T-cell (primary cell): ENCODE results near the gene SERPINE1. TPM values are rescaled to one million over a fixed set of nuclear protein-coding genes. Genes with fewer than 3 reads are reported as not detected.

Experiments used
- ATAC-seq, 4 experiments: fragments of 200-7000 bp in 3 of 4; fragments of 150-1000 bp in 1 of 4; cut with Tn5 transposase; replicated peaks in 1 of 4; 1 replicate in 3 of 4; 2 replicates in 1 of 4; pipeline ENCODE4 v1.10.0; 2021; ENCODE audit warnings: moderate library complexity in 3 of 4, mild to moderate bottlenecking in 2 of 4, moderate number of reproducible peaks in 1 of 4
- CTCF ChIA-PET, 2 donors: fragments of 300-600 bp; sonication (Branson Sonifier 250); formaldehyde crosslinking; loops; one replicate each; lab custom pipeline; 2022; ENCODE audit warnings: antibody characterized with exemption in 2 of 2; lab: Charles Lee
- POLR2A ChIA-PET, 2 donors: fragments of 300-600 bp; sonication (Branson Sonifier 250); formaldehyde crosslinking; loops; one replicate each; lab custom pipeline; 2022; ENCODE audit warnings: antibody characterized with exemption in 2 of 2; lab: Charles Lee
- DNase-seq, 35 experiments: peaks; one replicate each; pipeline versions ENCODE4 v3.0.0 to v3.0.0-alpha.2; 2013 to 2023
- H3K27ac ChIP-seq: one replicate; pipeline ENCODE4 v1.5.1; 2013; ENCODE audit warnings: low read length
- H3K27me3 ChIP-seq, 2 experiments: replicated peaks in 1 of 2; 1 replicate in 1 of 2; 2 replicates in 1 of 2; pipeline versions ENCODE4 v1.6.1 to v1.7.0; 2013; ENCODE audit warnings: low read length in 1 of 2, mixed read lengths in 1 of 2; ENCODE audit not compliant: control insufficient read depth in 2 of 2, insufficient read depth in 2 of 2; ENCODE audit errors: extremely low read depth in 1 of 2
- H3K36me3 ChIP-seq, 2 donors: 1 replicate in 1 of 2; 2 replicates in 1 of 2; pipeline versions ENCODE4 v1.6.1 to v1.7.0; 2013; ENCODE audit warnings: low read length in 1 of 2; ENCODE audit not compliant: control insufficient read depth in 2 of 2, insufficient read depth in 1 of 2; ENCODE audit errors: extremely low read depth in 1 of 2
- H3K4me1 ChIP-seq, 2 experiments: 1 replicate in 1 of 2; 2 replicates in 1 of 2; pipeline versions ENCODE4 v1.6.1 to v1.7.0; 2013; ENCODE audit warnings: low read length in 2 of 2, mixed read lengths in 1 of 2; ENCODE audit not compliant: insufficient read depth in 2 of 2, control insufficient read depth in 1 of 2; ENCODE audit errors: extremely low read depth in 1 of 2
- H3K4me3 ChIP-seq, 2 donors: 1 replicate in 1 of 2; 2 replicates in 1 of 2; pipeline versions ENCODE4 v1.5.1 to v1.7.0; 2013; ENCODE audit warnings: mild to moderate bottlenecking in 2 of 2, low read length in 1 of 2, moderate library complexity in 1 of 2; ENCODE audit not compliant: control insufficient read depth in 1 of 2; ENCODE audit errors: extremely low read depth in 1 of 2
- H3K9me3 ChIP-seq: 2 replicates; pipeline ENCODE4 v1.7.0; 2013
- H3K27ac Mint-ChIP-seq, 2 donors: one replicate each; pipeline ENCODE4 v1.8.0; 2020 to 2021; ENCODE audit warnings: mild to moderate bottlenecking in 2 of 2, mixed read lengths in 2 of 2
- H3K27me3 Mint-ChIP-seq, 2 donors: one replicate each; pipeline ENCODE4 v1.8.0; 2021 to 2022; ENCODE audit warnings: mixed read lengths in 2 of 2
- H3K36me3 Mint-ChIP-seq: one replicate; pipeline ENCODE4 v1.8.0; 2021; ENCODE audit warnings: mixed read lengths
- H3K4me1 Mint-ChIP-seq, 3 donors: one replicate each; pipeline ENCODE4 v1.8.0; 2020 to 2022; ENCODE audit warnings: mixed read lengths in 3 of 3, mild to moderate bottlenecking in 1 of 3
- H3K4me3 Mint-ChIP-seq, 3 donors: one replicate each; pipeline ENCODE4 v1.8.0; 2020 to 2022; ENCODE audit warnings: mild to moderate bottlenecking in 3 of 3, mixed read lengths in 3 of 3, moderate library complexity in 3 of 3
- H3K9me3 Mint-ChIP-seq, 3 donors: one replicate each; pipeline ENCODE4 v1.8.0; 2020 to 2022; ENCODE audit warnings: mixed read lengths in 3 of 3
- WGBS: methylation state at CpG from one replicate; pipeline ENCODE4 v1.1.5; 2013; ENCODE audit warnings: missing lambda C conversion rate; ENCODE audit not compliant: insufficient coverage; 5-methylcytosine and 5-hydroxymethylcytosine counted together
- total RNA-seq, 35 experiments: library from RNA in 6 of 35; stranded (reverse) in 6 of 35; fragments of 120-200 nt in 1 of 35; gene quantifications; one replicate each; pipeline versions ENCODE4 v1.2.1 to v1.2.4 and lab custom pipeline; 2013 to 2026

SERPINE1 gene
- total RNA-seq, 5 donors from 2014 or later (not counting 1 experiment from before 2014, with no cell fraction given), result 0.18 to 0.79 (median 0.51) TPM; not detected in 1

DNA sequence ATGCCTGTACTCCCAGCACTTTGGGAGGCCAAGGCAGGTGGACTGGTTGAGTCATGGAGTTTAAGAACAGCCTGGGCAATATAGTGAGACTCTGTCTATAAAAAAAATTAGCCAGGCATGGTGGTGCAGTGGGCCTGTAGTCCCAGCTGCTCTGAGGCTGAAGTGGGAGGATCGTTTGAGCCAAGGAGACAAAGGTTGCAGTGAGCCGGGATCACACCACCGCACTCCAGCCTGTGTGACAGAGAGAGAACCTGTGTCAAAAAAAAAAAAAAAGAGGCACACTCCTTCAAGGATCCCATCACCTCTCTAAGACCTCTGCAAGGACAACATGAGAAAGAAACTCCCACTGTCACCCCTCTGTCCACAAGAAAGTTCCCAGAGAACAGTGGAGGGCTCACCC lies 48.8 kb downstream of the SERPINE1 start:
- POLR2A ChIA-PET, result no interaction called here
- Mint-ChIP-seq H3K27ac (no peak overlapping the region), H3K4me3 (peak overlapping the region in 1 of 3 donors; percentile 45)

DNA sequence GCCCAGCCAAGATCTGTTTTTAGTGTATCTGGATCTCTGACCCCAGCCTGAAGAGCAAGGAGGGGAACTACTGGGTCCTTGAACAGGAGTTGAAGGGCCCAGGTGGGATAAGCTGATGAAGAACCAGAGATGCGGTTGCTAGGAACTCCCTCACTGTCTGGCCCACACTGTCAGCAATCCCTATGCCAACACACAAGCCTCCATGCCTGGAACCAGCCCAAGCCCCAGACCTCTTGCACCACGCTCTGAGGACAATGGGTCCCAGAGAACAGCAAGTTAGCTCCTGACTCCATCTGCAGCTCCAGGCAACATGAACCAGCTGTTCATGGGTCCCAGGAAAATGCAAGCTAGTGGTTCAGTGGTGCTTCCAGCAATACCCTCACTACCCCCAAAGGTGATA lies 50.7 kb downstream of the SERPINE1 start:
- ATAC-seq, result no peak

More for the DNA sequence above, 48.8 kb downstream of the SERPINE1 start:
- Histone ChIP-seq H3K27me3 (peaks cover 1 to 93% of the 10 kb centered on the region in 2 experiments), H3K36me3 (no peaks in the 10 kb centered on the region), H3K9me3 (no peaks in the 10 kb centered on the region), H3K27ac (no peak overlapping the region), H3K4me3 (no peak overlapping the region), H3K4me1 (peaks cover 20 to 50% of the 10 kb centered on the region in 2 experiments)
- no peaks in the 10 kb centered on the region for H3K9me3 Mint-ChIP-seq
- CTCF ChIA-PET, result interaction anchor here in 1 of 2 donors (0.7 kb wide), 1 partner anchor 17 kb away, joined by 3 read pairs; no protein-coding TSS in a partner anchor
- ATAC-seq (no peak), DNase-seq (no peak)
- peaks cover 39 to 51% (median 44%) of the 10 kb centered on the region in 3 donors for H3K4me1 Mint-ChIP-seq
- H3K27me3 Mint-ChIP-seq, result peaks cover 68 to 77% of the 10 kb centered on the region in 2 donors
- H3K36me3 Mint-ChIP-seq, result no peaks in the 10 kb centered on the region
- WGBS, result no CpG with 5 or more reads among the region's 3 CpGs

DNA sequence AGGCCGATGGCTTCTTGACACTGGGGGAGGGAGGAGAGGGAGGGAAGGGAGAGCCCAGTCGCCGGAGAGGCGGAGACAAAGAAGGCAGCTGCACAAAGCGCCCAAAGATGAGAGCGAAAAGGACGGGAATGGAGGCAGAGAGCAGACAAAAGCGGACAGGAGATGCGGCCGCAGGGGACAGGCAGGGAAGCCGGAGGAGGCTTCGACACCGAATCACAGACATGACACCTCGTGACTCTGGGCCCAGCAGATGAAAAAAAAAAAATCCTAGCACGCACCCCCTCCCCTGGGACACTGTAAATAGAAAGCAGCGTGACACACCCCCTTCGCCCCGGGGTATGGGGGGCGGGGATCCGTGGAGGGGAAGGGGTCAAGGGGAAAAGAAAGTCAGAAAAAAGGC lies 52.2 kb downstream of the SERPINE1 start:
- 4% methylated on average over 9 of the region's 20 CpGs for WGBS
- Histone ChIP-seq H3K4me1 (peaks cover 2 to 16% of the 10 kb centered on the region in 2 experiments), H3K4me3 (no peak overlapping the region), H3K27ac (no peak overlapping the region), H3K9me3 (no peaks in the 10 kb centered on the region), H3K27me3 (peaks cover 0 to 83% of the 10 kb centered on the region in 2 experiments), H3K36me3 (no peaks in the 10 kb centered on the region)
- Mint-ChIP-seq H3K9me3 (no peaks in the 10 kb centered on the region), H3K27ac (no peak overlapping the region), H3K4me3 (peak overlapping the region in 1 of 3 donors; percentile 63), H3K36me3 (no peaks in the 10 kb centered on the region), H3K27me3 (peaks cover 63 to 68% of the 10 kb centered on the region in 2 donors), H3K4me1 (peaks cover 14 to 26% (median 24%) of the 10 kb centered on the region in 3 donors)
- CTCF ChIA-PET, result interaction anchor here in 1 of 2 donors (0.8 kb wide), 1 partner anchor 35 kb away, joined by 3 read pairs; no protein-coding TSS in a partner anchor
- POLR2A ChIA-PET, result no interaction called here
- no peak for DNase-seq
- ATAC-seq, result no peak

More for the DNA sequence above, 50.7 kb downstream of the SERPINE1 start:
- H3K4me3 ChIP-seq, result no peak overlapping the region
- H3K4me1 ChIP-seq, result peaks cover 4 to 30% of the 10 kb centered on the region in 2 experiments
- H3K27ac Mint-ChIP-seq, result no peak overlapping the region
- peaks cover 69 to 76% of the 10 kb centered on the region in 2 donors for H3K27me3 Mint-ChIP-seq
- H3K9me3 Mint-ChIP-seq, result no peaks in the 10 kb centered on the region
- 40% methylated on average over 1 of the region's 2 CpGs for WGBS
- no peak overlapping the region for H3K27ac ChIP-seq
- H3K36me3 ChIP-seq, result no peaks in the 10 kb centered on the region
- H3K4me3 Mint-ChIP-seq, result no peak overlapping the region
- no peak for DNase-seq
- peaks cover 26 to 37% (median 36%) of the 10 kb centered on the region in 3 donors for H3K4me1 Mint-ChIP-seq
- no peaks in the 10 kb centered on the region for H3K9me3 ChIP-seq
- POLR2A ChIA-PET, result no interaction called here
- CTCF ChIA-PET, result no interaction called here
- H3K36me3 Mint-ChIP-seq, result no peaks in the 10 kb centered on the region
- peaks cover 0 to 91% of the 10 kb centered on the region in 2 experiments for H3K27me3 ChIP-seq

DNA sequence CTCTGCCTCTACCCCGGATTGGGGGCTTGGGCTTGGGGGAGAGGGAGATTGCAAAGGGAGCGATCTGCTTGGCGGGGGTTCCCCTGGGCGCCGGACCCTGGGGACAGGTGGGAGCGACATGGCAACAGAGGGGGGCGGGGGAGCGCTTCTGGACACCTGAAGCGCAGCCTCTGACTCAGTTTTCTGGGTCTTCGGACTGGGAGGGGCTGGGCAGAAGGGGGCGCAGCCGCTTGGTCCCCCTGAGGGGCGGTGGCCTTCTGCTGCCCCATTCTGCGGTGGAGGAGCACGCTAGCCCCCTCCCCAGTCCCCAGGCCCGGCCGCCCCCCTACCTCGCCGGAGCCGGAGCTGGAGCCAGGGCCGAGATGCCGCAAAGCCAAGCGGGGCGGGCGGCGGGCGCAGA lies 52.8 kb downstream of the SERPINE1 start:
- Histone ChIP-seq H3K4me1 (peaks cover 2 to 10% of the 10 kb centered on the region in 2 experiments), H3K9me3 (no peaks in the 10 kb centered on the region), H3K27ac (no peak overlapping the region), H3K27me3 (peaks cover 0 to 81% of the 10 kb centered on the region in 2 experiments), H3K36me3 (no peaks in the 10 kb centered on the region), H3K4me3 (no peak overlapping the region)
- Mint-ChIP-seq H3K27ac (no peak overlapping the region), H3K36me3 (no peaks in the 10 kb centered on the region), H3K27me3 (peaks cover 60 to 64% of the 10 kb centered on the region in 2 donors), H3K4me3 (peak overlapping the region in 1 of 3 donors; percentile 63), H3K4me1 (peaks cover 8 to 20% (median 18%) of the 10 kb centered on the region in 3 donors), H3K9me3 (no peaks in the 10 kb centered on the region)
- 6% methylated on average over 25 of the region's 27 CpGs for WGBS
- POLR2A ChIA-PET, result no interaction called here
- CTCF ChIA-PET, result interaction anchor here in 1 of 2 donors (0.7 kb wide), 1 partner anchor 182 kb away, joined by 4 read pairs; no protein-coding TSS in a partner anchor
- DNase-seq (no peak), ATAC-seq (no peak)

DNA sequence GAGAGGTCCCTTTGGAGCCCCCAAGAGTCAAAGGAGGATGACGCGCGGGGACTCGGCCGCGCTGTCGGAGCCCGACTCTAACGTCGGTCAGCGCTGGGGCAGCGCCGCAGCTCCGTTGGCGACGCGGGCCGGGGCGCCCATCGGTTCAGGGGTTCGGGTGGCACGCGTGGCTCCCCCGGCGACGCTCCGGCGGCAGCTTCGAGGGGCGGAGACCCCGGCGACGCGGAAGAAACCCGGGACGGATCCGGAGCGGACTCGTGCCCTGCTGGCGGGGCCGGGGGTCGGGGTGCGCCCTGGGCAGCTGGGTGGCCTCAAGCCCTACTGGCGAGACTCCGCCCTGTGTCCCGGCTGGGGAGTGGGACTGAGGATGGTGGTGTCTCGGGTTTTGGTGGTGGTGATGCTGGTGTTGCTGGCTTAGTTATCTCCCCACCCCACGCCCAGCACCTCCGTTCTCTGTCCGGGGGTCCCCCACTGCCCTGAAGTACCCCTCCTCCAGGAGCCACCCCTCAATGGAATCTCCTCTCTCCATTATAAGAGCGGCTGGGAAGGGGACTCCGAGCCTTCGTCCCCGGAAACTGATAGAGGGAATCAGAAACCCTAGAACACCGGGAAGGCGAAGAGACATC lies 53.3 kb downstream of the SERPINE1 start, which contains the start of gene NAT16:
TSS of gene NAT16 (minus strand) at position 164 of the 626 bp plus-strand sequence. CDS start 5,486 bp downstream, outside the sequence.
- 5% methylated on average over 46 of the region's 56 CpGs for WGBS
- ChIA-PET CTCF (interaction anchor here in 1 of 2 donors (0.7 kb wide), 1 partner anchor 181 kb away, joined by 4 read pairs; no protein-coding TSS in a partner anchor), POLR2A (no interaction called here)
- DNase-seq (no peak), ATAC-seq (peak in 2 of 4 experiments; percentile 16 to 24)
- peaks cover 60 to 61% of the 10 kb centered on the region in 2 donors for H3K27me3 Mint-ChIP-seq
- Histone ChIP-seq H3K36me3 (no peaks in the 10 kb centered on the region), H3K27ac (no peak within 1 kb of the TSS), H3K4me3 (no peak within 1 kb of the TSS), H3K4me1 (peaks cover 2 to 10% of the 10 kb centered on the region in 2 experiments), H3K9me3 (no peaks in the 10 kb centered on the region), H3K27me3 (peaks cover 4 to 78% of the 10 kb centered on the region in 2 experiments)
- peaks cover 8 to 16% (median 15%) of the 10 kb centered on the region in 3 donors for H3K4me1 Mint-ChIP-seq
- H3K4me3 Mint-ChIP-seq, result peak within 1 kb of the TSS in 1 of 3 donors; percentile 63
- H3K36me3 Mint-ChIP-seq, result no peaks in the 10 kb centered on the region
- peak within 1 kb of the TSS in 1 of 2 donors; percentile 63 for H3K27ac Mint-ChIP-seq
- no peaks in the 10 kb centered on the region for H3K9me3 Mint-ChIP-seq

DNA sequence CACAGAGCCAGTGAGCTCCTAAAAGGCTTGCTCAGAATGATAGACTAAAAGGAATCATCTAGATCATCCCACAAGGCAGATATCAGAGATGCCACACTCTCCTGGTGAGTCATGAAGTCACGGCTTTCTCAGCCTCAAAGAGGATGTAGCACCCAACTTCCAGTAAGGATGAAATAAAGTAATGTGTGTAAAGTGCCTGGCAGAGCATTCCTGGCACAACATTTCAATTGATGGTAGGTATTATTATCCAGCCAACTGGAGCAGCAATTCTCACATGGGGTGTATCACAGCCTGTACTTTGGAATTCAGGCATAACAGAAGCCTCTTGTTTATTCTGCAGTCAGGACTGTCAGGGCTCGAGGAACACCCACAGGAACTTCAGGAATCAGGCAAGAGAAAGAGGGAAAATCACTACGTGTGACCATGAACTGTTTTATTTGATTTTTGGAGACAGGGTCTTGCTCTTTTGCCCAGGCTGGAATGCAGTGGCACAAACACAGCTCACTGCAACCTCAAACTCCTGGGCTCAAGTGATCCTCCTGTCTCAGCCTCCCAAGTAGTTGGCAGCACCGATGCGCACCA lies 58.4 kb downstream of the SERPINE1 start:
- peaks cover 27 to 30% of the 10 kb centered on the region in 2 donors for H3K27me3 Mint-ChIP-seq
- H3K4me3 Mint-ChIP-seq, result no peak overlapping the region
- WGBS, result 78% methylated on average over 3 of the region's 5 CpGs
- Histone ChIP-seq H3K4me1 (no peaks in the 10 kb centered on the region), H3K27me3 (peaks cover 7 to 49% of the 10 kb centered on the region in 2 experiments), H3K36me3 (no peaks in the 10 kb centered on the region), H3K27ac (no peak overlapping the region), H3K4me3 (no peak overlapping the region), H3K9me3 (no peaks in the 10 kb centered on the region)
- H3K9me3 Mint-ChIP-seq, result no peaks in the 10 kb centered on the region
- H3K36me3 Mint-ChIP-seq, result no peaks in the 10 kb centered on the region
- ChIA-PET CTCF (no interaction called here), POLR2A (no interaction called here)
- no peak for DNase-seq
- H3K27ac Mint-ChIP-seq, result no peak overlapping the region
- peaks cover 4 to 11% (median 4%) of the 10 kb centered on the region in 3 donors for H3K4me1 Mint-ChIP-seq
- ATAC-seq, result no peak
